ENCODE measurements around the gene CORO7. TPM values are rescaled to one million over a fixed set of nuclear protein-coding genes. Genes with fewer than 3 reads are reported as not detected.

Gene CORO7
- polyA plus RNA-seq, 1 experiment, result 13.8 TPM

DNA sequence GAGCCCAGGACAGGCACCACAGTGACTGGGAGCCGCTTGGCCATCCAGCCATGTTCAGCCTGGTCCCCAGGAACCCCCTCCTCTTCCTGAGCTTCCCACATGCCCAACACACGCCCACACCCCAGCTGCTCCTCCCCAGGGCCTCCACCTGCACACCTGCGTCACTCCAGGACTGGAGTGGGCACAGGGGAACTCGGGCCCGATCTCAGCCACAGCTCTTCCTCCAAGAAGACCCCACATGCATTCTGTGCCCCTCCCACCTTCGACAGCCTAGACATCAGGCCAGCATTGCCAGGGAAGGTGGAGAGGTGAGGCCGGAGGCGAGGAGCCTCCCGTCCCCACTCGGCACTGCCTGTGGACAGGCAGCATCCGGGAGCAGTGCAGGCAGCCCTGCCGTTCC is 50.8 kb downstream of the CORO7 start:
- DNase-seq (ENCODE audit: low read depth), result no peak
- H3K36me3 ChIP-seq (ENCODE audit: control insufficient read depth, insufficient read depth, low read length), result peaks cover 5% of the 10 kb centered on the region
- no peak overlapping the region for H3K4me3 ChIP-seq (ENCODE audit: low read depth, low read length)
- H3K27me3 ChIP-seq (ENCODE audit: control insufficient read depth, insufficient read depth, low read length), result no peaks in the 10 kb centered on the region
- POLR2A ChIA-PET, result no interaction called here
- CTCF ChIA-PET, result interaction anchor here (1.3 to 8.4 kb wide), 2 partner anchors 21 to 37 kb away, joined by 3 to 86 read pairs; no protein-coding TSS in a partner anchor
- TF ChIP-seq, protein P1, sequence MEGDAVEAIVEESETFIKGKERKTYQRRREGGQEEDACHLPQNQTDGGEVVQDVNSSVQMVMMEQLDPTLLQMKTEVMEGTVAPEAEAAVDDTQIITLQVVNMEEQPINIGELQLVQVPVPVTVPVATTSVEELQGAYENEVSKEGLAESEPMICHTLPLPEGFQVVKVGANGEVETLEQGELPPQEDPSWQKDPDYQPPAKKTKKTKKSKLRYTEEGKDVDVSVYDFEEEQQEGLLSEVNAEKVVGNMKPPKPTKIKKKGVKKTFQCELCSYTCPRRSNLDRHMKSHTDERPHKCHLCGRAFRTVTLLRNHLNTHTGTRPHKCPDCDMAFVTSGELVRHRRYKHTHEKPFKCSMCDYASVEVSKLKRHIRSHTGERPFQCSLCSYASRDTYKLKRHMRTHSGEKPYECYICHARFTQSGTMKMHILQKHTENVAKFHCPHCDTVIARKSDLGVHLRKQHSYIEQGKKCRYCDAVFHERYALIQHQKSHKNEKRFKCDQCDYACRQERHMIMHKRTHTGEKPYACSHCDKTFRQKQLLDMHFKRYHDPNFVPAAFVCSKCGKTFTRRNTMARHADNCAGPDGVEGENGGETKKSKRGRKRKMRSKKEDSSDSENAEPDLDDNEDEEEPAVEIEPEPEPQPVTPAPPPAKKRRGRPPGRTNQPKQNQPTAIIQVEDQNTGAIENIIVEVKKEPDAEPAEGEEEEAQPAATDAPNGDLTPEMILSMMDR (IDR thresholded peaks at IDR 0.05; ENCODE audit: insufficient read depth, low read depth, low read length), result no peak

DNA sequence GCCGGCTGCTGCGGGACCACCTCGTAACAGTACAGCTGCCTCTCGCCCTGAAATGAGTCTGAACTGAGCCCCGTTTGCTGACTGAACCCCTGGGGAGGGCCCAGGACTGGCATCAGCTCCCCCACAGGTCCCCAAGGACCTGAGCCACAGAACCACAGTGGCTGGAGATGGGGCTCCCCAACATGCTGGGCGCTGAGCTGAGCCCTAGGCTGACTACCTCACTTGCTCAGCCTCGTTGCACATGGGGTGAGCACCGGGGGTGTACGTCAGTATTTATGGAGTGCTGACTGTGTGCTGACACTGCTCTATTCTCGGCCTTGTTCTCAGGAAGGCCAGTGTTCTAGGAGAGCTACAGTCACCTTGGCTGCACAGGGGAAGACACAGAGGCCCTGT is 51.4 kb downstream of the CORO7 start:
- no peaks in the 10 kb centered on the region for H3K27me3 ChIP-seq (ENCODE audit: control insufficient read depth, insufficient read depth, low read length)
- TF ChIP-seq, protein P1 (IDR thresholded peaks at IDR 0.05; ENCODE audit: insufficient read depth, low read depth, low read length), result no peak
- peaks cover 5% of the 10 kb centered on the region for H3K36me3 ChIP-seq (ENCODE audit: control insufficient read depth, insufficient read depth, low read length)
- H3K4me3 ChIP-seq (ENCODE audit: low read depth, low read length), result no peak overlapping the region
- ChIA-PET CTCF (interaction anchor here (1.3 to 8.4 kb wide), 2 partner anchors 22 to 38 kb away, joined by 3 to 86 read pairs; no protein-coding TSS in a partner anchor), POLR2A (no interaction called here)
- no peak for DNase-seq (ENCODE audit: low read depth)

DNA sequence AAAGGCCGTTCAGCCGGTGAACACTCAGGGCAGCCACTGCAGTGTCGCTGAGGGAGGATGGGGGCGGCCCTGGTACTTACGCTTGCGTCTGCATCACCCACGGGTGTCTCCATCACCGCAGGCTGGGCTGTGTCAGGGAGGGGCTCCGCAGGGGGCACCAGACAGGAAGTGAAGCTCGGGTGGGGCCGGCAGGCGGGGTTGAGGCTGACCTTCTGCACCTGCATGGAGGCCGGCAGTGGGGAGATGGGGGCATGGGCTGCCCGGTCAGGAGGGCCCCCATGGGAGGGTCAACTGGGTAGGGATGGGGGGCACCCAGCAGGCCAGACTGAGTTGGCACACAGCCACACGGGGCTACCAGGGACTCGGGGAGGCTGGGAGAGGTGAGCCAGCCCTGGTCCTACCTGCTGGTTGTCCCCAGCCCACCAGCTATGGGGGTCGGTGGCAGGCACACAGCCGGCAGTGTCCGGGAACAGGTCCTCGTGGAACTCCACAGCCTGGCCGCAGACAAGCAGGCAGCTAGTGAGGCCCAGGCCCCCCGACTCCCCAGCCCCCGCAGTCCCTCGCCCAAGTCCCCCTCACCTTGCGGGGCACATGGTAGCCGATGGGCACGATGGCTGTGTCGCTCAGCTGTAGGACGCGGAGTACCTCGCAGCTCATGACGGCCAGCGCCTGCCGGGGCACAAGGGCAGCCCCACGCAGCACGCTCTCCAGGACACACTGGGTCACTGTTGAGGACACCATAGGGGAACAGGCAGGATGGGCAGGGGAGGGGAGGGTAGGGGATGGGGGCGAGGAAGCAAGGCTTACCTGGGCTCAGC is 52.0 kb downstream of the CORO7 start:
- Histone ChIP-seq H3K36me3 (ENCODE audit: control insufficient read depth, insufficient read depth, low read length) (peaks cover 5% of the 10 kb centered on the region), H3K4me3 (ENCODE audit: low read depth, low read length) (no peak overlapping the region), H3K27me3 (ENCODE audit: control insufficient read depth, insufficient read depth, low read length) (no peaks in the 10 kb centered on the region)
- CTCF ChIA-PET, result interaction anchor here (1.3 to 8.4 kb wide), 2 partner anchors 22 to 39 kb away, joined by 3 to 86 read pairs; no protein-coding TSS in a partner anchor
- POLR2A ChIA-PET, result no interaction called here
- TF ChIP-seq, protein P1 (IDR thresholded peaks at IDR 0.05; ENCODE audit: insufficient read depth, low read depth, low read length), result no peak
- DNase-seq (ENCODE audit: low read depth), result no peak

DNA sequence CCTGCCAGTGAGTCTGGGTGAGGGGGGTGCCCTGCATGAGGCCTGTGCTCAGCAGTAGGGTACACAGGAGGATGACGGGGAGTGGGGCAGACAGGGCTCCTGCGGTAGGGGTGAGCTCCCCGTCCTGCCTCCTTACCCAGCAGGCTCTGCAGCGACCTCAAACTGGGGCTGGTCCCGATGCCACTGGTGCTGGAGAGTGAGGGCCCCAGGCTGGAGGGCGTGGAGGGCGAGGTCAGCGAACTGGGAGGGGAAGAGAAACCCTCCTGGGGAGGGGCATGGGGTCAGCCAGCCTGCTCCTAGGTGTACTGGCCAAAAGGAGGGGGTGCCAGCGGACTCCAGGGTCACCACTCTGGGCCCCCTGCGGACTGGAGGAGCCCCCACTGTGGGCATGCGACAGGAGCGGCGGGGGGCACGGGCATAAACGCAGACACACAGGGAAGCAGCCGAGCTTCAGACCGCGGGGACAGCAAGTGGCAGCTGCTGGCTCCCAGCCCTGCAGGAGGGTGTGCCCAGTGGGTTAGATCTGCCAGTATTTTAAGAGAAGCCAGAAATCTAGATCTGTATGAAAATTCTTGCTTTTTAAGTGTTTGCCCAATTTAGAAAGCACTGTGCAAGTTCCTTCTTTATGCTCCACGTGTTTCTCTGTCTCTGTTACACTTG is 53.8 kb downstream of the CORO7 start:
- no peak for DNase-seq (ENCODE audit: low read depth)
- CTCF ChIA-PET, result interaction anchor here (0.6 to 5.6 kb wide), 4 partner anchors 9 to 43 kb away, joined by 4 to 205 read pairs (median 5); no protein-coding TSS in a partner anchor
- H3K36me3 ChIP-seq (ENCODE audit: control insufficient read depth, insufficient read depth, low read length), result peaks cover 5% of the 10 kb centered on the region
- POLR2A ChIA-PET, result no interaction called here
- H3K4me3 ChIP-seq (ENCODE audit: low read depth, low read length), result no peak overlapping the region
- TF ChIP-seq, protein P1 (IDR thresholded peaks at IDR 0.05; ENCODE audit: insufficient read depth, low read depth, low read length), result no peak
- no peaks in the 10 kb centered on the region for H3K27me3 ChIP-seq (ENCODE audit: control insufficient read depth, insufficient read depth, low read length)

DNA sequence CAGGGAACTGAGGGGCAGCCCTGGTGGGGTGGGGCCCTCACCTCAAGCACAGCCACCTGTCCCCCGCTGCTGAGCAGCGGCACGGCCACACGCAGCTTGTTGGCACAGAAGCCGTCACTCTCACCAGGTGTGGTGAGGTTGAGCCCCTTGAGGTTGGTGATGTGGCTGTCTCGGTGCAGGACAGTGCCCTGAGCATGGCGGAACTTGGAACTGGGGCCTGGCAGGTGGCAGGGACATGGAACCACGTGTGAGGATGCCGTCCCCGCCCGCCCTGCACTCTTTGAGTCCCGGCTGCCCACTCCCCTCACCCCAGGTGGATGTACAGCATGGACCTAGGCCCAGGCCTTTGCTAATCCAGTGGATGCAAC is 54.5 kb downstream of the CORO7 start:
- DNase-seq (ENCODE audit: low read depth), result no peak
- TF ChIP-seq, protein P1 (IDR thresholded peaks at IDR 0.05; ENCODE audit: insufficient read depth, low read depth, low read length), result no peak
- H3K4me3 ChIP-seq (ENCODE audit: low read depth, low read length), result no peak overlapping the region
- CTCF ChIA-PET, result interaction anchor here (1.1 to 5.6 kb wide), 4 partner anchors 15 to 43 kb away, joined by 3 to 205 read pairs (median 4); no protein-coding TSS in a partner anchor
- POLR2A ChIA-PET, result no interaction called here
- H3K36me3 ChIP-seq (ENCODE audit: control insufficient read depth, insufficient read depth, low read length), result peaks cover 5% of the 10 kb centered on the region
- H3K27me3 ChIP-seq (ENCODE audit: control insufficient read depth, insufficient read depth, low read length), result no peaks in the 10 kb centered on the region
